GM12892 (cell line): ENCODE results near the gene MYH9.

Experiments
- POLR2A ChIP-seq: IDR thresholded peaks from 2 replicates; pipeline ENCODE4 v1.6.1; 2011; ENCODE audit warnings: low read depth, low read length, control low read depth
- POLR2AphosphoS5 ChIP-seq: IDR thresholded peaks from 2 replicates; pipeline ENCODE4 v1.6.1; 2011; ENCODE audit warnings: low read depth, low read length, control low read depth
- TAF1 ChIP-seq: IDR thresholded peaks from 2 replicates; pipeline ENCODE4 v1.6.1; 2011; ENCODE audit warnings: low read depth, mild to moderate bottlenecking, control low read depth, low read length, borderline replicate concordance

GRCh38 chr22:36243986-36244385, 143.8 kb downstream of the MYH9 start:
- TF ChIP-seq POLR2AphosphoS5: no peak
- TF ChIP-seq TAF1: no peak
- TF ChIP-seq POLR2A: no peak
